ENCODE results near the gene VTI1A.

Gene VTI1A

GRCh38 chr10:112816033-112816430 is 369.0 kb downstream of the VTI1A start:
- no peak for DNase-seq

DNA sequence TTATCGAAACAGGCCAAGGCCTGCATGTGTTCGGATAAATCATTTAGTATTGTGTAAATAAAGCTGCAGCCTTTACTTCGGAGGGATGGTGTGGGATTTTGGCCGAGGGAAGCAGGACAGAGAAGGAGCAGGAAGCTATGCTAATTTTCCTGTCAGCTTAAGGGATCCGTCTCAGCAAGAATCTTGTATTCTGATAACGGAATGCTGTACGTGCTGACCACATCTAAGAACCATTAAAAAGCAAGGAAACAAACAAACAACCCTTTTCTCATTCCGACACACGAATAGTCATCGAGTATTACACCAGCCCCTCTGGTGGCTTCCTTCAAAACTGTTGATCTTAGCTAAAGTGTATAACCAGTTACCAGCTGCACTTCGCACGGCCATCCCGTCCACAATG is 369.9 kb downstream of the VTI1A start:
- DNase-seq, result no peak

DNA sequence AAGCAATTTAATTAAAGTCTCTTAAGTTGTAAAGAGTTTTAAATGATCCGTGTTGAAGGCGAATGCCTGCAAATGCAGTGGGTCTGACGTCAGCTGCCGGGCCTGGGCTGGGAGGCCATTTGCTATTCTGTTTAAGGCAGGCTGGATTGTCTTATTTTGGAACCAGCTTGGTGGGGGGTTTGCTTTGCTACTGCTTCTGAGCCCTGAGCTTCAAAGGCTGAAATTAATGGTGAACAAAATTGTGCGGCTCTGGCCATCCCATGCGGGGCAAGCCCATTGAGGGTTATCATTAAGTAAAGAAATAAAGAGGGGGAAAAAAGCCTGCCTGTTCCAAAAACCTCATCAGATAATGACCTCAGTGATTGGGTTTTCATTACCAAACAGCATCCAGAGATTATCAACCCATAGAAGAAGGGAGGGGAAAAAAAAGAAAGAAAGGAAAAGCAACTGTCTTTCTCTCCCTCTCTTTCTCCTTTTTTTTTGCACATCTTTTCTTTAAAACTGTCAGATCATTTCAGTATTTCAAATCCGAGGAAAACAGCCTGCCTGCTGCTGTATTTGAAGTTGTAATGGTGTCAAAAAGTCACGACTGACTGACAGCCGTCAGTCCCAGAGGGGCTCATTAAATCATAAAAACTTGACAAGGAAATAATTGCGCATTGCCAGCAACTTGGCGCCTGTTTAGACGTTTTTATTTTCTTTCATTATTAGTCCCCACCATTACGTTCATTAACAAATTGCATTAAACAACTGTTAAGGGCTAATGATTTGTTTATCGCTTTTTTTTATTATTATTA is 371.2 kb downstream of the VTI1A start:
- DNase-seq, result no peak

DNA sequence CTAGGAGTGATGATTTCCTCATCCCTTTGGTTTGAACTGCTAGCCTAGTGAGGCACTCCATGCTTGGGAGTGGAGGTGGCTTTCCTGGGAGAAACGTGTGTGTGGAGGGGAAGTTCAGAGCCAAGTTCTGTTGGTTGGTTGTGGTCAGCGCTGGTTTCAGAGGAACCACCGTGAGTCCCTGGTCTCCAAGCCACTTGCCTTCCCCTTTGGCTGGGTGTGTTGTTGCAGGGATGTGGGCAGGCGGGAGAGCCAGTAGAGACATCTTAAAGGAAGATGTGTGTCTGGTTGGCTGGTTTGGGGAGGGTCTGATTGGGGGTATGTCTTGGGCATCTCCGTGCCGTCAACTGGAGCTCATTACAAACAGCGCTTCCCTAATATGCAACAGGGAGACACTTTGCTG is 372.2 kb downstream of the VTI1A start:
- DNase-seq, result no peak

DNA sequence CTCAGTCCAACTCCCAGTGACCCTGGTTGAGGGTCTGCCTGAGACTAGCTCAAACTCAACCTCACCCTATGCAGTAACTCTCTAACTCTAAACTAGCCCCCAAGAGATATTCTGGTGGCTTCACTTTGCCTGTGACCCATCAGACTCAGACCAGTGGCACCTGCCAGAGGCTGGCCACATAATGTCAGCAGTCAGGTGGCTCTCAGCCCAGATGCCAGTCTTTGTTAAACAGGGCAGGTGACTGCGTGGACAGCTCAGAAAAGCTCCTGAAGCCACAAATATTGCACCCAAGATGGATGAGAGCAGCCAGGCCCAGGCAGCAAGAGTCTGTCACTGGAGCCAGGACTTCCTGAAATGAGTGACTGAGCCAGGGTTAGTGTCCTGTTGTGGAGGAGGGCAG is 373.3 kb downstream of the VTI1A start:
- DNase-seq, result no peak

DNA sequence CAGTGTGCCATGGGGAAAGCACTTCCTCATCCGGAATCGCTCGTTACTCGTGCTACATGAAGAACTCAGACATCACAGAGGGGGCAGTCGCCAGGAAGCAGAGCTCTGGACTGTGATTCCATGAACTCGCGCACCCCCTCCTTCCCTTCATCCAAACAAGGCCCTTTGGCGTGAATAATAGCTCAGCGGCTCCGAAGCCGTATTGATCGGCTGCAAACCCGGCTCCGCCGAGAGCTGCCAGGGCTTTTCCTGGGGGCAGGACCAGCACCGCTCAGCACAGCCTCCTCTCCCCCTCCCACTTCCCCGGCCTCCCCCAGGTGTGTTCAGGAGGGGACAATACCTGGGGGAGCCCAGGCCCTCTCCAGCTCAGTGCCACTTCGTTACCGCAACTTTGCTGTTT is 374.0 kb downstream of the VTI1A start:
- DNase-seq, result no peak

DNA sequence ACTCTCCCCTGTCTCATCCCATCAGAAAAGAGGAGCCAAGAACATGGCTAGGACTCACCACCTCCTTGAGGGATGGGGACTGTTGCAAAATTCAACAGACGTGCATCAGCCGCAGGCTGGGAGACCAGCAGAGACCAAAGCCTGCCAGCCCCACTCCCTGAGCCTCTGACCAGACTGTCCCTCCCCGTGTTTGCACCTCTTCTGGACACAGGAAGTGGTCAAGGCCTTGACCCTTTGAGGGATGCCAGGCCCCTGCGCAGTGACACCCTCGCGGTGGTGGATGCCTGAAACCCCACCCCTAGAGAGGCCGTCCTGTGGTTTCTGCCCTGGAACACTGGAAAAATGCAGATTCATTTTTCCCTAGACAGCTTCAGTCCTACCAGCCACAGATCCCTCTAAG is 374.6 kb downstream of the VTI1A start:
- no peak for DNase-seq

GRCh38 chr10:112823007-112823406 is 376.0 kb downstream of the VTI1A start:
- DNase-seq, result no peak

GRCh38 chr10:112823604-112824003 is 376.6 kb downstream of the VTI1A start:
- DNase-seq, result no peak

- DNase-seq, result no peak
These were observed 379.1 kb downstream of the VTI1A start for GRCh38 chr10:112826018-112826697.

DNA sequence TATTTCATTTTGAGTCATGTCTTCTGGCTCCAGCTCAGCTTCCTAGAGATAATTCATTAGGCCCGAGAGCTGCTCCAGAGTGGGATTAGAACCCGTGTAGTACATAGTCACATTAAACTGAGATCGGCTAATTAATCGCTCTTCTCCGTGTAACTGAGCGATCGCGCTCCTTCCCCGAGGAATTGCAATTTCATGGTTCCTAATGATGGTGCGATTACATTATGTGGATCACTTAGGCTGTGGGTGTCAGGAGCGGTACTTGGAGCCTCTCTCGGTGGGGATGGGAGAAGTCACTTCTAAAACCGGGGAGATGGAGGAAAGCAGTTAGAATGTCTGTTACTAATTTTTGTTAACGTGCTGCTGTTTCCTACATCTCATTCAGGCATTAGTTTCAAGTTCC is 380.1 kb downstream of the VTI1A start:
- DNase-seq, result no peak

- no peak for DNase-seq
These were observed 380.9 kb downstream of the VTI1A start for GRCh38 chr10:112827951-112828350.

DNA sequence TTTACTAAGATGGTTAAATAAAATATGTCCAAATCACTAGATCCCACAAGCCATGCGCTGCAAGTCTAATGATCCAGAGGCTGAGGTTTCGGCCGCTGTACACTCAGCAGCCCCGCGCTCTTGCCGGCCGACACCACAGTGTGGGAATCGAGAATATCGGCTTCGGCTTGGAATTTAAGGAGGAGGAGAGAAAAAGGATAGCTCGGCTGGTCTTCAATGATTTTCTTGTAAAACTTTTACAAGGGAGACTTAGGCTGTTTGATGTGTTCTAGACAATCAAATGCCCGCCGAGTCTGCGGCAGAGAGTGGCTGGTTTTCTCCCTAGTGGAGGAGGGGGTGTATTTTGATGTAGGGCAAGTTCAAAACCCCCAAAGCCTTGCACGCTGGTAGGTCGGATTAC is 384.8 kb downstream of the VTI1A start:
- DNase-seq, result no peak

DNA sequence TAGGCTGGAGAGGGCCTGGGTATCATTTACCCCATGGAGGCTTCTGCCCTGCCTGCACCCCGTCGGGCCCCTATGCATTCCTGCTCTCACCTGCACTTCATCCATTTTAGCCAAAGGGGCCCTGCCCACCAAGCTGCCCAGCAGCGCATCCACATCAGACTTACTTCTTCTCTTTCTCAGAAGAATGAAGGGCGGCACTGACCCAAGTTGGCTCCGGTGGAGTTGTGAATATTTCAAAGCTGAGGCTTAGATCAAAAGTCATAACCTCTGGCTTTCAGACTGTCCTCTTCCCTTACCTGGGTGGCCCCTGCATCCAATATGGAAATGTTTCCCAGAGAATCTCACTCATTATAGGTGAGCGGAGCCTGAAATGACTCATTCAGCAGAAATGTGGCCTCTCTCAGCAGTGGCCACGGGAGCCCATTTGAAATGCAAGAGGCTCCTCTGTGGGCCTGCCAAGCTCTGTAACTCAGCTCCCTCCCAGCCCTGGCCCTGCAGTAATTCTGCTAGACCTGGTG is 385.4 kb downstream of the VTI1A start:
- DNase-seq, result no peak

GRCh38 chr10:112832959-112833358 is 385.9 kb downstream of the VTI1A start:
- no peak for DNase-seq

- no peak for DNase-seq
These were observed 387.8 kb downstream of the VTI1A start for GRCh38 chr10:112834751-112835181.

- no peak for DNase-seq
These were observed 388.3 kb downstream of the VTI1A start for GRCh38 chr10:112835217-112835715.

- DNase-seq, result no peak
These were observed 389.0 kb downstream of the VTI1A start for GRCh38 chr10:112835944-112836451.

GRCh38 chr10:112838784-112839481 is 391.9 kb downstream of the VTI1A start:
- no peak for DNase-seq

DNA sequence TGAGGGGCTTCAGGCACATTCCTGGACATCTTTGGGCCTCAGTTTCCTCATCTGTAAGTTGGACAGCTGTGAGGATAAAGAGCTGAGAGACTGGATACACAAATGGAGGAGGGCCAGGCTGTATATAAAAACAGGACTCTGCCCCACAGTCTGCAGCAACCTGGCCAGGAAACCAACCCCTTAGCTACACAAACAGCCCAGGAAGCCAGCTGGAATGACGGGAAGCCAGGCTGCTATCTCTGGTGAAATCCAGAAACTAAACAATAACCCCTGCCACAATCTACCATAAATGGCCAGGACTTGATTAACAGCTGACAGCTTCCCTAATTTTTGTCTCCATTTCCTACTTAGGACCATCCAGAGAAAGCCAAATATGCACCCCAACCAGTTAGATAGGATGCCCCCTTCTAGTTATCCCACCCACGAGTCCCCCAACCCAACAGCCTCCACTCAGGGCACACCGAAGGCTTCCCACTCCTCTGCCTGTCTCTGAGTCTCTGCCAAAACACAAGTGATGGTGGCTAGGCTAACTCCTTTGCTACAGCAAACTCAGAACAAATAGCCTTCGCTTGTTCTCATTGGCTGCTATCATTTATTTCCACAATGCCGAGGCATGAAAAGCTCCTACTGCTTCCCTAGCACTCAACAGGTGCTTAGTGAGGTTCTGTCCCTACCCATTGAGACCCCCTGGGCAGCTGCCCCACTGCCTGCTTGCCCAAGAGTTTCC is 393.1 kb downstream of the VTI1A start:
- DNase-seq, result no peak

DNA sequence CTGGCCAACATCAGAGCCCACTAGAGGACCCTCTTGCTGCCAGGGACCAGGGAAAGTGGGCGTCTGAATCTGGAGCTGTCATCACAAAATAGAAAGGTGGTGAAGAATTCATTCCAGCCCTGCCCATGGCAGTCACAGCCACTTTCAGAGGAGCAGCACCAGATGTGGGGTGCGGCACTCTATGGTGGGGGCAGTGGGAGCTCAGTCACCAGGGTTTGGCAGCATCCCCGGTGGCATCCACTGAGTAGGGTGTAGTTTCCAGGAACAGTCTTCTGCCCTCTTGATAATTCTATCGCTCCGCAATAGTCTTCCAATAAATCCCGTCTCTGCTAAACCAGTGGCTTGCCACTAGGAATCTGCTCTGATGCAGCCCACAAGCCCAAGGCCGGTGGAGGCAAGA is 394.5 kb downstream of the VTI1A start:
- no peak for DNase-seq

DNA sequence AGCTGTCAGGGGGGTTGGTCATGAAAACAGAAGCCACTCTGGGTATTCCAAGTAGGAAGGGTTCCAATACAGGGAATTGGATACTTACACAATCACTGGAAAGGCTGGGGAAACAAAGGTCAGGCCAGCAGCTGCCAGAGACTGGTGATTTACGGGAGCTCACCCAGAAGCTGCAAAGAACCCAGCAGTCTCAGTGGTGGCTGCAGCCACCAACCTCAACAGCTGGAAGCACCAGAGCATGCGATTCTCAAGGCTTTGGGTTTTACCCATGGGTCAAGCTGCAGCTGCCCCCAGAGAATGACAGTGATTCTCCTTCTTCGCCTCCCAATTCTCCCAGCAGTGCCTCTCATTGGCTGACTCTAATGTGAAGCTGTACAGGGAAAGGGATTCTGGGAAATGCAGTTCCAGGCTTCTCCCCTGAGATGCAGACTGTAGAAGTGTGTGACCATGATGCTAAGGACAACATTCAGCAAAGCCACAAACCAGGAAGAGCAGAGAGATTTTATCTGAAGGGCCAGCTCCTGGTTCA is 395.9 kb downstream of the VTI1A start:
- DNase-seq, result no peak
